GM19351 (cell line): ENCODE measurements around the gene FAM162A.

Source experiments
- ATAC-seq: cut with Tn5 transposase; IDR thresholded peaks from one replicate; pipeline ENCODE4 v1.9.1; 2021; ENCODE audit warnings: mild to moderate bottlenecking, moderate library complexity; ENCODE audit not compliant: unreplicated experiment

The FAM162A gene

GRCh38 chr3:122387709-122388108 lies 3.7 kb downstream of the FAM162A start:
- ATAC-seq, result no peak

- ATAC-seq, result no peak
Observed at GRCh38 chr3:122389197-122389596, 5.2 kb downstream of the FAM162A start.

- no peak for ATAC-seq
Observed at GRCh38 chr3:122389892-122390291, 5.9 kb downstream of the FAM162A start.

- no peak for ATAC-seq
Observed at GRCh38 chr3:122390665-122391064, 6.7 kb downstream of the FAM162A start.

GRCh38 chr3:122391681-122392446 lies 7.9 kb downstream of the FAM162A start:
- ATAC-seq, result no peak

- no peak for ATAC-seq
Observed at GRCh38 chr3:122392868-122393844, 9.2 kb downstream of the FAM162A start.

- ATAC-seq, result no peak
Observed at GRCh38 chr3:122394173-122394572, 10.2 kb downstream of the FAM162A start.

GRCh38 chr3:122395582-122395981 lies 11.6 kb downstream of the FAM162A start:
- no peak for ATAC-seq

GRCh38 chr3:122396511-122396910 lies 12.5 kb downstream of the FAM162A start:
- no peak for ATAC-seq

GRCh38 chr3:122397201-122397600 lies 13.2 kb downstream of the FAM162A start:
- ATAC-seq, result no peak

- ATAC-seq, result no peak
Observed at GRCh38 chr3:122398920-122399319, 14.9 kb downstream of the FAM162A start.

- ATAC-seq, result no peak
Observed at GRCh38 chr3:122403489-122403888, 19.5 kb downstream of the FAM162A start.

- ATAC-seq, result no peak
Observed at GRCh38 chr3:122405015-122405414, 21.0 kb downstream of the FAM162A start.

- ATAC-seq, result peak; percentile 72
Observed at GRCh38 chr3:122406198-122406597, 22.2 kb downstream of the FAM162A start.

- ATAC-seq, result no peak
Observed at GRCh38 chr3:122407946-122408345, 24.0 kb downstream of the FAM162A start.

GRCh38 chr3:122409446-122409845 lies 25.5 kb downstream of the FAM162A start:
- ATAC-seq, result no peak

- ATAC-seq, result no peak
Observed at GRCh38 chr3:122410111-122410510, 26.1 kb downstream of the FAM162A start.

- no peak for ATAC-seq
Observed at GRCh38 chr3:122410639-122411038, 26.7 kb downstream of the FAM162A start.

GRCh38 chr3:122414391-122414790 lies 30.4 kb downstream of the FAM162A start:
- no peak for ATAC-seq

- peak; percentile 64 for ATAC-seq
Observed at GRCh38 chr3:122415104-122415744, 31.2 kb downstream of the FAM162A start.
